GM21737 (cell line): ENCODE results near the gene FSTL4.

Experiments
- ATAC-seq: cut with Tn5 transposase; IDR thresholded peaks from one replicate; pipeline ENCODE4 v1.9.1; 2021; ENCODE audit warnings: mild to moderate bottlenecking, moderate library complexity; ENCODE audit not compliant: unreplicated experiment

The FSTL4 gene

DNA sequence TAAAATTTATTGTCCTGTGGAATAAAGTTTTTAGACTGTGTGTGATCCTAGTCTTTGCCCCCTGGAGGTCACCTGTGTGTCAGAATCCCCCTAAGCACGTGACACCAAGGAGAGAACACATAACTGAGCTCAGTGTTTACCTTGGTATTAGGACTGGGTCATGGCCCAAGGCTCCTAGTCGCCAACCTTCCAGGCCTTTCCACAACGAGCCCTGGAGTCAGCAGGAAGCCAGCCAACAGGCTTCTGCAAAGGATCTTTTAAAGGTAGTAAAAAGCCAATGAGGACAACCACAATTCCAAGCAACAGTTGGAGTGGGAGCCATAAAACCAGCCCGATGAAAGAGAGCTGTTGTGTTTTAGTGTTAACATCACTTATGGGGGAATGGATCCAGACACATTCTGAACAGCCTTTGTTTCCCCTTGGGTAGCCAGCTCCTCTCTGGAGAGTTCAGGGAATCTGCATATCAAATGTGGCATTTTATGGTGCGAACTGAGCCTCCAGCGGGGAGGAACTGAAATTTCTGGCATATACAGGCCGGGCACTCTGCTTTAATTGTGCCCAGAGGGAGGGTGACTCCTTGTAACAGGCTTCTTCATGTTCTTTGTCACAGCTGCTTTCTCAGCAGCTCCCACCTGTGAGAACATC is 239.9 kb downstream of the FSTL4 start:
- no peak for ATAC-seq

GRCh38 chr5:133371371-133372155 is 240.8 kb downstream of the FSTL4 start:
- no peak for ATAC-seq

- ATAC-seq = no peak
Observed at GRCh38 chr5:133370904-133371303, 241.4 kb downstream of the FSTL4 start.

DNA sequence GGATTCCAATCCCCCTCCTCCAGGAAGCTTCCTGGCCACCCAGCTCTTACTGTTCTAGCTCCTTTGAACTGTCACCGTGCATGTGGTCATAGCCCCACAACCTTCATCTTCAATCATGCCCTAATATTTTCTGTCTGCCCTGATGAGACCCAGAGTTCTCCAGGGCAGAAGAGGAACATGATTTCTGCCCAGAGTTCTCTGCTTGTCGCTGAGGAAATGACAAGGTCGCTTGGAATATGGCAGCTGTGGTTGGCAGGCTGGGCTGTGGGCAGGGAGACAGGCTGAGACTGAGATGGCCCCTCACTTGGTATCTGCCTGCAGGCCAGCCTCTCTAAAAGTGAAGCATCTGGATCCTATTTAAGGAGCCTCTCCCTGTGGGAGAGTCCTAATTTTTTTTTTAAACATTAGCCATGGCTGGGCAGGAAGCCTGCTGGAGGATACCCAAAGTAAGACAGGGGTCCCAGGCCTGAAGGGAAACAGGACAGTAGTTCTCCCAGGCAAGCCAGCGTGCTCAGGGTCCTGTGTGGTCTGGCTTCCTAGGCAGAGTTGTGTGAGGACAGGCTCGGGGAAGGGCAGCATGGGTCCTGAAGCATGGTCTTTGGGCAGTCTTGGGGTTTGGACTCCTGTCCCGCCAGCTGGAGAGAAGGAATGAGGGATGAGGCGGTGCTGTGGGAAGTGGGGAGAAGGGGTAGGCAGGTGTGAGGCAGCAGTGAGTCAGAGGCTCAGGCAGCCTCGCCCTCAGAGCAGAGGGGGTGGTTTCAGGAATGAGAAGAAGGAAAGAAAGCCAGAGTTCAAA is 242.1 kb downstream of the FSTL4 start:
- ATAC-seq = no peak

DNA sequence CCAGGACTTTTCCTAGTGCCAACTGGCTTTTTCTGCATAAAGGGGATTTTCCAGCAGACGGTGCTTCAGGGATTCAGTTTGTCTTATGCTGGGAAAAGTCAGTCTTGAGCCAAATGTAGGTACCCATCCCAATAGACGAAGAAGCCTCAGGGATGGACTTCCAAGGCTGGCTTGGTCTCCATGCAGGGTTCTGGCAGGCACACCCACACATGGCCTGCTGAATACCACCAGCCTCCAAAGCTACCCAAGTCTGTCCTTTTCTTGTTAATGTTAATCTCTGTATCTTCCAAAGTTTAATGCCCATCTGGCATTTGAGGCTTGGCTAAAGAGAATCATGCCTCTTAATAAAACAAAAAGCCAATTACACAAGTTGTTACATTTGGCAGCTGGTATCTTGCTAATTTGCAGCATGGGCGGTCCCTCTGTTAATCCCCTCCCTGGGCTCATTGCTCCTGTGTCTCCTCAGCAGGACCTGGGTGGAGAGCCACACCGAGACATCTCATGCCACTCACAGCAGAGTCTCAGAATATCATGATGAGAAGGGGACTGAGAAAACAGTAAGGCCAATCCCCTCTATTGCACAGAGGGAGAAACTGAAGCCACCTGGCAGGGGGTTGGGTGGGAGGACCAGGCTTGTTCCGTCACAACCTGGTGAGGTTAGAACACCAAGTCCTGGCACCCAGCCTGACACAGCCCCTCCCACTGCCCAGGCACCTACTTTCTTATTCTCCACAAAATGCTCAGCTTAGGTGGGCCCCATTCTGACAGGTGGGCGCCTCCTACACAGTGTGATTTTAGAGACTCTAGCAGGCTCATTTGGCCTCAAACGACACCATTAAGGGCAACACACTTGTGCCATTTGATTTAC is 243.2 kb downstream of the FSTL4 start:
- ATAC-seq = no peak

DNA sequence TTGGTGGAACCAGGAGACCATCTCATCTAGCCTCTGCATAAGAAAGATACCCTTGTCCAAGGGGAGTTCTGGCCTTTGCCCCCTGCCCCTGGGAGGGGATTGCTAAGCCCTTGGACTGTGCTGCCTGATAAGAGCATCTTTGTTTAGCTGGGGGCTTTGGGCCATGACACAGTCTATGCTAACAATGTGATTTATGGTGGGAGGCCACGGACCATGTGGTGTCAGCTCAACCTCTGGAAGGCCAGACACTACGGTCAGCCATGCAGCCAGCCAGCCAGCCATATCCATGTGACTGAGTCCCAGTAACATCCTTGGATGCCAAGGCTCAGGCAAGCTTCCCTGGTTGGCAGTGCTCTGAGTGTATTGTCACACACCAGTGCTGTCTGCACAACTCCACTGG is 244.4 kb downstream of the FSTL4 start:
- no peak for ATAC-seq

DNA sequence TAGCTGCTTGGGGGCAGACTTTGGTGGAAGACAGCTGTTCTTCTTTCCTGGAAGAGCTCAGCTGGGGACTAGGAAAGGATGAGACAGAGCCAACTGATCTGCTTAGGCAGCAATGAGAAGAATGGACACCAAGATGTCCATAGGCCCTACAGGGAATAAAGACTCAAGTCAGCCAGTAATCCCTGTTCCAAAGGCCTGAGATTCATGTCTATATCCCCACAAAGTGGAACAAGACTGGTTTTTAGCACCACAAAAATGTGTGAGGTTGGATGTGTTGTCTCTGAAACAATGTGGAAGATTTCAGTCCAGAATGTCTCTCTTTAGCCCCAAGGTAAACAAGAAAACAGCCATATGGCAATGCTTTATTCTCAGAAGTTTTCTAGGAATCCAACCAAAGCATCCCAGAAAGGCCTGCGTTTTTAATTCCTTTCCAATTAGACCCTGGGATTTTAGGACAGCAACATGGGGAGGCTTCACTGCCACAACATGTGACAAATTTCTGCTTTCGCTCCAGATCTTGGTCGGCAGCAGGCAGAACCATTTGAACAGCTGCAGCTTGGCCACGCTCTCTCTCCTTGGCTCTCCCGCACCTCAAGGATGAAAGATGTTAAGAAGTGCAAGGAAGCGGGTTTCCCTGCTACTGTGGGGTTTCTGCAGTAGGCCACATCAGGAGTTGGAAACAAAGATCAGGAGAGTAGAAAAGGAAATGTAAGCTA is 245.1 kb downstream of the FSTL4 start:
- ATAC-seq = no peak

GRCh38 chr5:133366438-133366837 is 245.9 kb downstream of the FSTL4 start:
- no peak for ATAC-seq

DNA sequence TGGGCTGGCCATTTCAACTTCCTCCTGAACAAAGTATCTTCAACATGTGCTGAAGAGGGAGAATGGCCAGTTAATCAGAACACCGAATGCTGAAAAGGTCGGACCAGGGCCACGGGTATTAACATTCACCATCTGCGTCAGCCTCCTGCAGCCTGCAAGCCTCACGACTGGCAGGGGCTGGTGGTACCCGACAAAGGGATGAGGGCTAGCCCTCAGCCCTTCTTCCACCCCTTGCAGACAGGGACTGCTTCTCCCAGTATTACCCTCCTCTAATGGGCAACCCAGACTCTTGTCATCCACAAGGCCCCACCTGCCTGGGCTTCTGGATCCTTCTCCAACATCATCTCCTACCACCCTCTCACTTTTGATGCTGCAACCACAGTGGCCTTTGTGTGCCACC is 246.6 kb downstream of the FSTL4 start:
- ATAC-seq = no peak

DNA sequence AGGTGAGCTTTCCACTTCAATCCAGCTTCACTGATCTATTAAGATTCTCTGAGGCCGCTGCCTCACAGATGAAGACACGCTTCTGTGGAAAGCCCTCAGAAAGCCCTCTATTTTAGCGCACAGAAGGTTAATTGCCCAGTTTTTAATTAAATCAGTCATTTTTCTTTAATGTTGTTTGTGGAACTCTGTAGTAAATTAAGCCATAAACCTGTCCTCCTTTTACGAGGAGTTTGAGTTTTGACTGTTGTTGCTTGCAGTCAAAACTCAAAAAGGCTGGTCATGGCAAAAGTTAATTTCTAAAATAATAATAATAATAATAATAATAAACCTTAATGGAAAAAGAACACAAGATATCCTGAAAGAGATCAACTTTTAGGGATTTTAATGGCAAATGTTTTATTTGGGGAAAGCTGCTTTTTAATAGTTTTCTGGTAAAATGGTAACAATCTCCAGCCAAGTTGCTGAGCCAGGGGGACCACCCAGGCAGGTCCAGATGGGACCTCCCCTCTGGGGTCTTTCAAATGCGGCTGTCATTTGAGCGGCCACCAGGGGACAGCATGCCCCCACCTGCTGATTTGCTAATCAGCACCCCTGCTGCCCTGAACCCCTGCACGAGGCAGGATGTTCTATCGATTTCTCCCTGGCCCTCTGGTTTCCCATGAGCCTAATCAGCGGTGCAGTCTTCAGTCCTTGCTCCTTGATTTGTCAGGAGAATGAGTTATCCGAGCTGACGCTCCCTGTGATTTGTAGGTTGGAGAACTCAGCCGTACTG is 247.2 kb downstream of the FSTL4 start:
- no peak for ATAC-seq

DNA sequence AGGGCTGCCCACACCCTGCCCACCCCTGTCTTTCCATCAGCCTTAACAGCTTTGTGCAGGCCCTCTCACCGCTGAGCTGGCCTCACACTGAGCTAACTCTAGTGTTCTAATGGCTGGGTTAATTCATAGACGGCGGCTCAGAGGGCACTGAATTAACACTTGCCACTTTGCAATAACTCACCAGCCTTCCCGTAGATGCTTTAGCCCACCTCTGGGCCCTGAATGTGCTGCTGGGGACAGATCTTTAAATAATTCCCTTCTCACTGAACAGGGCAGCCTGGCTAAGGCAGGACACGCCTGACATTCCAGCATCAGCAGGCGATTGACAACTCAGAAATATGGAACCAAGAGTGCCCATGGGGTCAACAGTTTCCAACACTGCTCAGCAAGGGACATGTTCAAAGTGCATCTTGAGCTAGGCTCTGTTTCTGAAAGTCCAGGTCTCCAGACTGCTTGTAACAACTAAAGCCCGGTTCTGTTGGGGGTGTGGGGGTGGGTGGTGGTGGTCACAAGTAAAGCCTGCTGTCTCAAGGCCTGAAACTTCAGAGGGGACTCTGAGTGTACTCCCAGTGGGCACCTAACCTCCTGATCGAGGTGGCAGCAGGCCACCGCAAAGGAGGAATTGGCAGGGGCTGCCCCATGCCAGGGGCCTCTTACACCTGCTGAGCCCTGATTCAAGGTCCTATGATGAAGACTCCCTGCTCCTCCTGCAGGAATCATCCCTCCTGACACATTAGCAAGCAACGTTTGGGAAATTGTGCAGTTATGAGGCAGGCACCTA is 248.3 kb downstream of the FSTL4 start:
- no peak for ATAC-seq

DNA sequence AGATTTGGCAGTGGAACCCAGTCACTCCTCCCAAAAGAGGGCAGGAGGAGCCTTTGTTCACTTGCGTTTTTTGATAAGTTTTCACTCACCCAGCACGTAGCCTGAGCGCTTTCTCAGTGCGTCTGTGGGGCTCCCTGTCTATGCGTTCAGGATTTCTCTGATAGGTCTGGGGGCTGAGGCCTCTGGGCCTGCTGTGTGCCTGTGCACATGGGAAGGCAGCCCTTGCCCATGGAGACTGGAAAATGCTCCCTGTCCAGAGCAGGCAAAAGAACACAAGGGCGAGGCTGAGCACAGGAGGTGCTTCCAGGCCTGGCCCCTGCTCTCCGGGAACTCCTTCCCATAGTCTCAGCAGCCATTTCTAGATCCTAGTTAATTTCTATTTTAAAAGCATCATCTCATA is 249.9 kb downstream of the FSTL4 start:
- ATAC-seq = no peak

DNA sequence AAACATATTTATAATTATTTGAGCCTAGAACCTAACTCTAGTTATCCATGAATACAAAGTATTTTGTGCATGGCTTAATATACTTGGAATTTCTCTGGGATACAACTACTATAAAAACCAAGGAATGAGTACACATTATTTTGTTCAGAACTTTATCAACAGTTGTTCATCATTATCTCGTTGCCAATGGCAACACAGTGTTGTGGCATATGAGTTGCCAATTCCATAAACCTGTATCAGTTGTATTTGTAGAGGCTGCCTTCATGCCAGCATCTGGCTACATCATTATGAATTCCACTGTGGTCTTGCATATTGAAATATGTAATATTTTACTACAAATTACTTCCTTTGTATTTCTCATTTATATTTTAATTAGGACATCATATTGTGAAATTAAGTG is 250.4 kb downstream of the FSTL4 start:
- ATAC-seq = no peak

DNA sequence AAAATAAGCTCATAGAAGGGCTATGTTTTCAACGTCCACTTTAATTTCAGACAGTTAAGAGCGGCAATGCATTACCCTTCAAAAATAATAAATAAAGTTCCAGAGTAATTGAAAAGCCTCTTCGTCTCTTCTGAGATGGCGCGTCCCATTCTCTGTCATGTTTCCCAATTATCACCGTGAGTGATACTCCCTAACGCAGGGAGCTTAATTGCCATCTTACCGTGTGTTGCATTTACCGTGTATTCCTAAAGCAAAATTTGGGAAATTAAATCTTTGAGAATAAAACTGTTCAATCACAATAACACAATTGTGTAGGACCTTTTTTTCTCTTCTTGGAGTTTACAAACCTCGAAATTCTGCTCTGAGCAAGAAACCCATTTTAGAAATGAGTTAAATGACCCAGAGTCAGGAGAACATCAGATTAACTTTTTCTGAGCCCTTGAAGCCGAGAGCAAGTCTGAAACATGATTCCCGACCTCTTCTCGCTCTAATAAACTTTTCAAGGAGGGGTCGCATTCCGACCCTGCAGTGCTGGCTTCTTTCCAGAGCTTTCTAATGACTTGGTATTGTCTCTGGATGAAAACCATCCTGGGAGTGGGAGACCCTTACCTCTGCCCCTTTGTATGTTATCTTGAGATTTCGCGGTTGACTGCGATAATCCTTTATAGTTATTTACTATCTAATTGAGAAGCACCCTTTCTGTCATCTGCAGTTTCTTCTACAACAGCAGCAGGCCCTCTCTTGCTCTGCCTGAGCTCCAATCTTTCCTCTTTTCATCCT is 251.5 kb downstream of the FSTL4 start:
- ATAC-seq = no peak

GRCh38 chr5:133359861-133360260 is 252.5 kb downstream of the FSTL4 start:
- ATAC-seq = no peak

DNA sequence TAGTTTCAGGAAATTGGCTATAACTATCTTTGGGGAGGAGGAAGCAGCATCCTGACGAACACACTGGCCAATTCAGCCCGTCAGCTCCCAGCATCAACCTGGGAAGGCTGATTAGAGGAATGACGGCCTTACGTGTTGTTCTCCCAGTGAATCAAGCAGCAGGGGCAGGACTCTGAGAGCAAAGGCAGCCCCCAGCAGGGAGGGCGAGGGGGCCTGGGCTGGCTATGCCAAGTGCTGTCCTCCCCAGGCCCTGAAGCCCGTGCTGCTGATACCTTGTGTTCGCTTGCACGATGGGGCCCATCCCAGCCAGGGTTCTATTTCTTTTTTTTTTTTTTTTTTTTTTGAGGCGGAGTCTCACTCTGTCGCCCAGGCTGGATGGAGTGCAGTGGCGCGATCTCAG is 254.1 kb downstream of the FSTL4 start:
- no peak for ATAC-seq

DNA sequence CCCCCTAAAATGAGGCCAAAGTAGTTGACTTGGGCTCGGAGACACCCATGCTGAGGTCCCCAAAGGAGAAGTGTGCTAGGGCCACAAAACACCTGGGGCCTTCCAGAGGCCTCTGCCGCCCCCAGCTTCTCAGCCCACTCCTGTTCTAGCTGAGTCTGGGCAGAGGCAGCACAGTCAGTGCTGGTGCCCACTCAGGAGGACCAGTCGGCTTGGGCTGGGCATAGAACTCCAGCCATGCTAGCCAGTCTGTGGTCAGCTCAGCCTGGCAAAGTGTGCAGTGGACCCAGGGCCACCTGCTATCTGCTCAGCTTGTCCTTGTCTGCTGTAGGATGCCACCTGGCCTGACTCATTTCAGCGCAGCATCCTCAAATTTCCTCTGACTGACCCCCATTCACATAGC is 254.6 kb downstream of the FSTL4 start:
- ATAC-seq = no peak

DNA sequence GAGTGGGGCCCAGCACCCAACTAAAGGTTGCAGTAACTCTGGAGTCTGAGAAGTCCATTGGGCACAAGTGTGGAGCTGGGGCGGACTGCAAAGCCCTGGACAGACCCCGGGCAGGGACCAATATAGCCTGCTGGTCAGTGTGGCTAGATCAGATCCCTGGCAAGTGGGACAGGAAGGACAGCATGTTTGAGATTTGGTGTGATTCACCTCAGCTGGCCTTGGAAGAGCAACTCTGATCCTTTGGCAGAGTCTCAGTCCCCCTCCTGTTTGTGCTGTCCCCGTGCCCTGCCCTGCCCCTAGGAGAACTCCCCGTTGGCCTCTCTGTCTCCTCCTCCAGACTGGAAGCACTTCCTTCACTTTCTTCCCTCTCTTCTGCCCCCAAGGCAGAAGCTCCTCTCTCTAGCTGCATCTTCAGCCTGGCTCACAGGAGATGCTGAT is 255.3 kb downstream of the FSTL4 start:
- ATAC-seq = no peak
